Parathyroid adenoma (tissue), 2 donors: Measurements from ENCODE around the gene TMEM101.

Source experiments
- H2AFZ ChIP-seq: fragments of 300-600 bp; sonication (generic); one replicate; pipeline ENCODE4 v1.7.0; 2017; ENCODE audit warnings: antibody characterized with exemption, mild to moderate bottlenecking
- H3K27ac ChIP-seq: fragments of 300-600 bp; sonication (generic); one replicate; pipeline ENCODE4 v1.7.0; 2017
- H3K27me3 ChIP-seq: fragments of 300-600 bp; sonication (generic); one replicate; pipeline ENCODE4 v1.7.0; 2017; ENCODE audit warnings: low read length; ENCODE audit not compliant: control insufficient read depth, insufficient read depth
- H3K36me3 ChIP-seq: fragments of 300-600 bp; sonication (generic); one replicate; pipeline ENCODE4 v1.7.0; 2017; ENCODE audit warnings: low read length; ENCODE audit not compliant: control insufficient read depth, insufficient read depth
- H3K4me1 ChIP-seq: fragments of 300-600 bp; sonication (generic); one replicate; pipeline ENCODE4 v1.7.0; 2017; ENCODE audit warnings: control low read depth
- H3K4me2 ChIP-seq: fragments of 300-600 bp; sonication (generic); one replicate; pipeline ENCODE4 v1.7.0; 2017; ENCODE audit warnings: low read length
- H3K4me3 ChIP-seq: fragments of 300-600 bp; sonication (generic); one replicate; pipeline ENCODE4 v1.7.0; 2017; ENCODE audit warnings: low read depth, low read length
- H3K79me2 ChIP-seq: fragments of 300-600 bp; sonication (generic); one replicate; pipeline ENCODE4 v1.7.0; 2017; ENCODE audit warnings: control low read depth
- H3K9ac ChIP-seq: fragments of 300-600 bp; sonication (generic); one replicate; pipeline ENCODE4 v1.7.0; 2017; ENCODE audit warnings: mild to moderate bottlenecking
- H3K9me3 ChIP-seq: fragments of 300-600 bp; sonication (generic); one replicate; pipeline ENCODE4 v1.7.0; 2017; ENCODE audit warnings: low read length; ENCODE audit not compliant: control insufficient read depth
- TF ChIP-seq, protein P1 (sequence below): fragments of 300-600 bp; sonication (generic); IDR thresholded peaks from one replicate; pipeline ENCODE4 v1.7.0; 2017; ENCODE audit warnings: antibody characterized with exemption, mild to moderate bottlenecking
- donor health status: primary hyperparathyroidism.

Gene TMEM101

DNA sequence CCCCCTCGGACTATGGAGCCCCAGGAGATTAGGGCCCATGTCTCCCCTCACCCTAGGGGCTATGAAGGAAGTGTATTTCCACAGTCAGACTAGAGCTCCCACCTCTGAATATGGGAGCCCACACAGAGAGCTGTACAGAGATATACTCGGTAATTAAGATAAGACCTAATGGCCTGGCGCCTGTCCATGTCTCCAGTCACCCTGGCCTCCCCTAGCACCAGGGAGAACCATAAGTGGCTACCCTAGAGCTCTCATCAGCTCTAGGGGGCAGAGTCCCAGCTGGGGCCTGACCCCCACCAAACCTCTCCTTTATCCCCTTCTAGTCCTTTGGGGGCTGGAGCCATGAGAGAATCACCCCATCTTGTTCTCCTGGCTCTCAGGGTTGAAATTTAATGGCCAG is 2.4 kb downstream of the TMEM101 start:
- H3K36me3 ChIP-seq: no peaks in the 10 kb centered on the region
- TF ChIP-seq, protein P1, sequence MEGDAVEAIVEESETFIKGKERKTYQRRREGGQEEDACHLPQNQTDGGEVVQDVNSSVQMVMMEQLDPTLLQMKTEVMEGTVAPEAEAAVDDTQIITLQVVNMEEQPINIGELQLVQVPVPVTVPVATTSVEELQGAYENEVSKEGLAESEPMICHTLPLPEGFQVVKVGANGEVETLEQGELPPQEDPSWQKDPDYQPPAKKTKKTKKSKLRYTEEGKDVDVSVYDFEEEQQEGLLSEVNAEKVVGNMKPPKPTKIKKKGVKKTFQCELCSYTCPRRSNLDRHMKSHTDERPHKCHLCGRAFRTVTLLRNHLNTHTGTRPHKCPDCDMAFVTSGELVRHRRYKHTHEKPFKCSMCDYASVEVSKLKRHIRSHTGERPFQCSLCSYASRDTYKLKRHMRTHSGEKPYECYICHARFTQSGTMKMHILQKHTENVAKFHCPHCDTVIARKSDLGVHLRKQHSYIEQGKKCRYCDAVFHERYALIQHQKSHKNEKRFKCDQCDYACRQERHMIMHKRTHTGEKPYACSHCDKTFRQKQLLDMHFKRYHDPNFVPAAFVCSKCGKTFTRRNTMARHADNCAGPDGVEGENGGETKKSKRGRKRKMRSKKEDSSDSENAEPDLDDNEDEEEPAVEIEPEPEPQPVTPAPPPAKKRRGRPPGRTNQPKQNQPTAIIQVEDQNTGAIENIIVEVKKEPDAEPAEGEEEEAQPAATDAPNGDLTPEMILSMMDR: no peak
- no peak overlapping the region for H3K4me3 ChIP-seq
- H3K27me3 ChIP-seq: no peaks in the 10 kb centered on the region
- no peaks in the 10 kb centered on the region for H3K79me2 ChIP-seq
- H3K4me2 ChIP-seq: no peak overlapping the region
- no peak overlapping the region for H2AFZ ChIP-seq
- no peak overlapping the region for H3K27ac ChIP-seq
- no peak overlapping the region for H3K9ac ChIP-seq
- no peaks in the 10 kb centered on the region for H3K9me3 ChIP-seq
- peaks cover 10% of the 10 kb centered on the region for H3K4me1 ChIP-seq

DNA sequence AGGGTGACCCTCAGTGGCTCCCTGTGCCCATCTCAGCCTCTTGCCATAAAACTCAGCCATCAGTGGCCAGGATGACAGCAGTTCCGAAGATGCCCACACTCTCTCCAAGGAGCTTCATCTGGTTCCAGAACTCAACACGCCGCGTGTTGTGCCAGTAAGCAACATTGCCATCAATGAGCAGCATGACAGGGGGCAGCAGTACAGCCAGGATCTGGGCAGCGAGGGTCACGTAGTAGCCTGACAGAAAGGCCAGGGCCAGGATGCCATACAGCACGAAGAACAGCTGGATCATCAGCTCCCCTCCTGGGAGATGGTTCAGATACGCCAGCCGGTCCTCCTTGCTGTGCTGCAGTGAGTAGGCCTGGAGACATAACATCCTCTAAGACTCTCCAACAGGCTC is 2.9 kb downstream of the TMEM101 start:
- H3K27me3 ChIP-seq: no peaks in the 10 kb centered on the region
- peaks cover 13% of the 10 kb centered on the region for H3K4me1 ChIP-seq
- no peak overlapping the region for H3K4me3 ChIP-seq
- TF ChIP-seq, protein P1: no peak
- H3K27ac ChIP-seq: no peak overlapping the region
- no peaks in the 10 kb centered on the region for H3K36me3 ChIP-seq
- H3K9me3 ChIP-seq: no peaks in the 10 kb centered on the region
- no peaks in the 10 kb centered on the region for H3K79me2 ChIP-seq
- H3K9ac ChIP-seq: no peak overlapping the region
- H3K4me2 ChIP-seq: no peak overlapping the region
- H2AFZ ChIP-seq: no peak overlapping the region

DNA sequence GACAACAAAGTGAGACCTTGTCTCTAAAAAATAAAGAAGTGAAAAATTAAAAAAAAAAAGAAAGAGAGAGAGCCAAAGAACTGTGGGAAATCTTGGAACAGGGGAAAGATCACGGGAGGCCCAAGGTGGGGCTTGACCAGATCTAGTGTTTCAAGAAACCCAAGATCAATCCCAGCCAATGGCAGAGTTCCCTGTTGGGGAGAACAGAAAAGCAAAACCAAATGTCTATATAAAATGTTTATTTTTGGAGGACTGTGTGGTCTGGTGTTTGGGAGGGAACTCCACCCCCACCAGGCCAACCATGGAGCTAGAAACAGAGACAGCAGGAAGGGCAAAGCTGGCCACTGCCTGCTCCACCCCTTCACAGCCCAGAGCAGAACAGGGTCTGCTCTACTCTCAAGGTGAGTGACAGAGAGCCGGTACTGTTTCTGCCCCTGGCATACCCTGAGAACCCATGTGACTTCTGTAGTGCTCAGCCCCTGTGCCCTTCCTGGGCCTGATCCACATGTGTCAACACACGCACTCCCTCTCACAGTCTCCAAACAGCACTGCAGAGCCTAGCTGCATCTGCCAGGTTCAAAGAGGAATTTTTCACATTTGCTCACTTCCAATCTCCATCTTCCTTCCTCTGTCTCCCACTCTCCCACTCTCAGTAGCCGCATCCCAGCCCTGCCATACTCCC is 3.7 kb downstream of the TMEM101 start:
- Histone ChIP-seq H3K27ac (no peak overlapping the region), H3K79me2 (no peaks in the 10 kb centered on the region), H2AFZ (no peak overlapping the region), H3K9ac (no peak overlapping the region), H3K36me3 (no peaks in the 10 kb centered on the region), H3K9me3 (no peaks in the 10 kb centered on the region), H3K4me3 (no peak overlapping the region), H3K27me3 (no peaks in the 10 kb centered on the region), H3K4me2 (no peak overlapping the region), H3K4me1 (peaks cover 19% of the 10 kb centered on the region)
- TF ChIP-seq, protein P1: no peak

- Histone ChIP-seq H2AFZ (no peak overlapping the region), H3K36me3 (no peaks in the 10 kb centered on the region), H3K4me3 (no peak overlapping the region), H3K27me3 (no peaks in the 10 kb centered on the region), H3K27ac (no peak overlapping the region), H3K4me1 (peaks cover 15% of the 10 kb centered on the region), H3K4me2 (peak overlapping the region; percentile 99), H3K9me3 (no peaks in the 10 kb centered on the region), H3K9ac (no peak overlapping the region), H3K79me2 (no peaks in the 10 kb centered on the region)
- TF ChIP-seq, protein P1: no peak
Observed at GRCh38 chr17:44008205-44008909, 6.4 kb downstream of the TMEM101 start.
